Fibroblast of lung (primary cell): ENCODE data around the gene CCDC80. TPM values are rescaled to one million over a fixed set of nuclear protein-coding genes. Genes with fewer than 3 reads are reported as not detected.

Experiments used
- DNase-seq, 2 donors: peaks; one replicate each; pipeline versions ENCODE4 v3.0.0 to v3.0.0-alpha.2; 2010; ENCODE audit warnings: low read depth in 2 of 2
- H2AFZ ChIP-seq: 2 replicates; pipeline ENCODE4 v1.5.1; 2012; ENCODE audit warnings: low read length, control low read depth, inconsistent platforms
- H3K27ac ChIP-seq: 2 replicates; pipeline ENCODE4 v1.5.1; 2011; ENCODE audit warnings: low read length, control low read depth; ENCODE audit not compliant: insufficient read depth
- H3K27me3 ChIP-seq: 2 replicates; pipeline ENCODE4 v1.5.1; 2011; ENCODE audit warnings: mild to moderate bottlenecking, low read length; ENCODE audit not compliant: control insufficient read depth, insufficient read depth
- H3K36me3 ChIP-seq: 2 replicates; pipeline ENCODE4 v1.5.1; 2011; ENCODE audit warnings: low read length; ENCODE audit not compliant: control insufficient read depth, insufficient read depth
- H3K4me1 ChIP-seq: 2 replicates; pipeline ENCODE4 v1.5.1; 2011; ENCODE audit warnings: low read length; ENCODE audit not compliant: control insufficient read depth, insufficient read depth; ENCODE audit errors: extremely low read depth
- H3K4me2 ChIP-seq: 2 replicates; pipeline ENCODE4 v1.5.1; 2011; ENCODE audit warnings: low read length, control low read depth; ENCODE audit not compliant: insufficient read depth; ENCODE audit errors: extremely low read depth
- H3K4me3 ChIP-seq, 4 experiments: fragments of 200-600 bp in 1 of 4; sonication (generic) in 1 of 4; replicated peaks in 1 of 4; 2 replicates each; pipeline ENCODE4 v1.5.1; 2011 to 2016; ENCODE audit warnings: low read length in 4 of 4, low read depth in 3 of 4, mild to moderate bottlenecking in 3 of 4, control low read depth in 2 of 4, inconsistent platforms in 1 of 4, mixed read lengths in 1 of 4; ENCODE audit not compliant: insufficient read depth in 1 of 4; ENCODE audit errors: control extremely low read depth in 1 of 4
- H3K79me2 ChIP-seq: 2 replicates; pipeline ENCODE4 v1.5.1; 2012; ENCODE audit warnings: mild to moderate bottlenecking, low read length, inconsistent platforms; ENCODE audit not compliant: control insufficient read depth, insufficient read depth
- H3K9ac ChIP-seq: 2 replicates; pipeline ENCODE4 v1.5.1; 2011; ENCODE audit warnings: mild to moderate bottlenecking, low read length, control low read depth; ENCODE audit not compliant: insufficient read depth
- H3K9me3 ChIP-seq: 2 replicates; pipeline ENCODE4 v1.5.1; 2012; ENCODE audit warnings: low read depth, low read length; ENCODE audit not compliant: control insufficient read depth, insufficient read depth
- H4K20me1 ChIP-seq: 2 replicates; pipeline ENCODE4 v1.5.1; 2011; ENCODE audit warnings: low read length; ENCODE audit not compliant: control insufficient read depth, insufficient read depth; ENCODE audit errors: extremely low read depth
- EZH2 ChIP-seq: IDR thresholded peaks from 2 replicates; pipeline ENCODE4 v1.5.1; 2012; ENCODE audit warnings: low read length, control low read depth, mild to moderate bottlenecking; ENCODE audit errors: missing control alignments
- polyA plus RNA-seq, 2 donors: library from polyadenylated mRNA; depleted of rRNA in 1 of 2; stranded (reverse) in 1 of 2; unstranded in 1 of 2; fragments of >200 nt; gene quantifications; 2 replicates each; pipeline ENCODE4 v1.2.1, GENCODE V29; 2011 to 2012; ENCODE audit warnings: missing spikeins in 1 of 2
- total RNA-seq: library from RNA; depleted of rRNA; stranded (reverse); fragments of >200 nt; gene quantifications from 2 replicates; pipeline ENCODE4 v1.2.1, GENCODE V29; 2014
- TF ChIP-seq, protein P1 (sequence below), 2 donors: IDR thresholded peaks in 1 of 2; conservative IDR thresholded peaks in 1 of 2; 1 replicate in 1 of 2; 2 replicates in 1 of 2; pipeline ENCODE4 v1.5.1; 2011 to 2012; ENCODE audit warnings: low read length in 2 of 2, control low read depth in 1 of 2, inconsistent platforms in 1 of 2, low read depth in 1 of 2, mild to moderate bottlenecking in 1 of 2

Gene CCDC80
- total and polyA plus RNA-seq, 2 donors (not counting 1 experiment from before 2014, with no cell fraction given), result 153 to 526 TPM

DNA sequence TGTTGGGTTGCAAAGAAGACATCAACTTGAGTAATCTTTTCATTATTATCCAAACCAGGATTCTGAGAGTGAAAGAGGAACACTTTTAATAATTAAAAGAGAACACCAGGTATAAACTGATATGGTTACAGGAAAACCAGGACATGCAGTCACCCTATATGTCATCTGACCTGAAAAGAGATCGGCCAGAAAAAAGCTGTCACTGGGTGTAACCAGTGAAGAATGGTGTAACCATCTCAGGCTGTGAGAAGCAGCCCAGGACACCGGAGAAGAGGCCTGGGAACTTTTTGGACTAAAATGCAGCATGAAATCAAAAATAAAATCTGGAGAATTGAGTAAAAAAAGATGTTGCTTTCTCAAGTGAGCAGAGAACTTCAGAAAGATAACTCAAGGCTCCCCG, 10.1 kb upstream of the CCDC80 start:
- peak overlapping the region; percentile 16 for H3K27ac ChIP-seq
- no peaks in the 10 kb centered on the region for H3K27me3 ChIP-seq
- no peak for DNase-seq
- H3K36me3 ChIP-seq, result no peaks in the 10 kb centered on the region
- no peak overlapping the region for H3K4me2 ChIP-seq
- H3K9me3 ChIP-seq, result no peaks in the 10 kb centered on the region
- no peaks in the 10 kb centered on the region for H3K79me2 ChIP-seq
- no peak overlapping the region for H2AFZ ChIP-seq
- no peak overlapping the region for H3K9ac ChIP-seq
- H3K4me1 ChIP-seq, result peaks cover 40% of the 10 kb centered on the region
- no peak for TF ChIP-seq EZH2
- TF ChIP-seq, protein P1, sequence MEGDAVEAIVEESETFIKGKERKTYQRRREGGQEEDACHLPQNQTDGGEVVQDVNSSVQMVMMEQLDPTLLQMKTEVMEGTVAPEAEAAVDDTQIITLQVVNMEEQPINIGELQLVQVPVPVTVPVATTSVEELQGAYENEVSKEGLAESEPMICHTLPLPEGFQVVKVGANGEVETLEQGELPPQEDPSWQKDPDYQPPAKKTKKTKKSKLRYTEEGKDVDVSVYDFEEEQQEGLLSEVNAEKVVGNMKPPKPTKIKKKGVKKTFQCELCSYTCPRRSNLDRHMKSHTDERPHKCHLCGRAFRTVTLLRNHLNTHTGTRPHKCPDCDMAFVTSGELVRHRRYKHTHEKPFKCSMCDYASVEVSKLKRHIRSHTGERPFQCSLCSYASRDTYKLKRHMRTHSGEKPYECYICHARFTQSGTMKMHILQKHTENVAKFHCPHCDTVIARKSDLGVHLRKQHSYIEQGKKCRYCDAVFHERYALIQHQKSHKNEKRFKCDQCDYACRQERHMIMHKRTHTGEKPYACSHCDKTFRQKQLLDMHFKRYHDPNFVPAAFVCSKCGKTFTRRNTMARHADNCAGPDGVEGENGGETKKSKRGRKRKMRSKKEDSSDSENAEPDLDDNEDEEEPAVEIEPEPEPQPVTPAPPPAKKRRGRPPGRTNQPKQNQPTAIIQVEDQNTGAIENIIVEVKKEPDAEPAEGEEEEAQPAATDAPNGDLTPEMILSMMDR (conservative IDR thresholded peaks at IDR 0.05 in 1 of 2, IDR thresholded peaks at IDR 0.05 in 1 of 2; ENCODE audit: low read depth in 1 of 2, low read length in 2 of 2), result no peak
- no peak overlapping the region for H3K4me3 ChIP-seq
- H4K20me1 ChIP-seq, result no peaks in the 10 kb centered on the region

DNA sequence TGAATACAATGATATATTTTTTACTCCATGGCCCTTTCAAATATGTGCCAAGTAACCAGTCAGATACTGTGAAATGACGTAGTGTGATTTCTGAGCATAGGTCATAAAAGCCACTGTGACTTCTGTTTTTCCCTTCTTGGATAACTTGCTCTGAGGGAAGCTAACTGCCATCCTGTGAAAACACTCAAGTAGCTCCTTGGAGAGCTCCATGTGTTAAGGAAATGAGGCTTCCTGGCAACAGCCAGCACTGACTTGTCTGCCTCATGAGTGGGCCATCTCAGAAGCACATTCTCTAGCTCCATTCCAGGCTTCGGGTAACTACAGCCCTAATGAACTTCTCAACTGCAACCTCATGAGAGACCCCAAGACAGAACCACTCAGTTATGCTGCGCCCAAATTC, 9.5 kb upstream of the CCDC80 start:
- no peaks in the 10 kb centered on the region for H4K20me1 ChIP-seq
- H3K27ac ChIP-seq, result peak overlapping the region; percentile 30
- no peak overlapping the region for H3K4me2 ChIP-seq
- no peak for TF ChIP-seq EZH2
- TF ChIP-seq, protein P1 (conservative IDR thresholded peaks at IDR 0.05 in 1 of 2, IDR thresholded peaks at IDR 0.05 in 1 of 2; ENCODE audit: low read depth in 1 of 2, low read length in 2 of 2), result no peak
- no peak overlapping the region for H3K9ac ChIP-seq
- H3K4me1 ChIP-seq, result peaks cover 41% of the 10 kb centered on the region
- H3K27me3 ChIP-seq, result no peaks in the 10 kb centered on the region
- DNase-seq, result peak in 1 of 2 donors; percentile 77
- no peak overlapping the region for H2AFZ ChIP-seq
- no peaks in the 10 kb centered on the region for H3K79me2 ChIP-seq
- H3K9me3 ChIP-seq, result no peaks in the 10 kb centered on the region
- H3K4me3 ChIP-seq, result no peak overlapping the region
- no peaks in the 10 kb centered on the region for H3K36me3 ChIP-seq

DNA sequence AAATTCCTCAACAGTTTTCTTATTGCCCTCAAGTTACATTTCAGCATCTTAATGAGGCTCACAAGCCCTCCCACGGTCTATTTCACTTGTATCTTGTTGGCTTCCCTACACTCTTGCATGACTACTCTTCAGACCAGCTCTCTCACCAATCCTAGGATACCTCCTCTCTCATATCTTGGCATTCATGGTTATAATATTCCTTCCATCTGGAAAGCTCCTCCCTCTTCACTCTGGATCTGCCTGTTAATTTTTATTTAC, 8.5 kb upstream of the CCDC80 start:
- peak in 1 of 2 donors; percentile 98 for DNase-seq
- Histone ChIP-seq H3K9me3 (no peaks in the 10 kb centered on the region), H3K27me3 (no peaks in the 10 kb centered on the region), H3K4me3 (no peak overlapping the region), H2AFZ (no peak overlapping the region), H3K36me3 (no peaks in the 10 kb centered on the region), H3K4me2 (no peak overlapping the region), H4K20me1 (no peaks in the 10 kb centered on the region), H3K79me2 (no peaks in the 10 kb centered on the region), H3K4me1 (peaks cover 34% of the 10 kb centered on the region), H3K27ac (peak overlapping the region; percentile 40), H3K9ac (no peak overlapping the region)
- no peak for TF ChIP-seq EZH2
- TF ChIP-seq, protein P1 (conservative IDR thresholded peaks at IDR 0.05 in 1 of 2, IDR thresholded peaks at IDR 0.05 in 1 of 2; ENCODE audit: low read depth in 1 of 2, low read length in 2 of 2), result no peak
